BLaER1 treated with 17β-estradiol and CSF1 and Interleukin-3, amounts not matched to agents 10 nM and 100 nM (cell line): ENCODE results near the gene TTR.

ENCODE experiments used
- H3K27ac ChIP-seq, 11 experiments: shearing (Covaris generic); formaldehyde crosslinking; 2 replicates each; pipeline ENCODE4 v1.8.1; 2022
- H3K27me3 ChIP-seq, 11 experiments: shearing (Covaris generic); formaldehyde crosslinking; 2 replicates each; pipeline ENCODE4 v1.8.1; 2022
- H3K36me3 ChIP-seq, 11 experiments: shearing (Covaris generic); formaldehyde crosslinking; 2 replicates each; pipeline ENCODE4 v1.8.1; 2022
- H3K4me1 ChIP-seq, 10 experiments: shearing (Covaris generic); formaldehyde crosslinking; 2 replicates each; pipeline ENCODE4 v1.8.1; 2022
- H3K4me2 ChIP-seq, 11 experiments: shearing (Covaris generic); formaldehyde crosslinking; 2 replicates each; pipeline ENCODE4 v1.8.1; 2022
- H3K4me3 ChIP-seq, 10 experiments: shearing (Covaris generic); formaldehyde crosslinking; 2 replicates each; pipeline ENCODE4 v1.8.1; 2022
- H3K9ac ChIP-seq, 11 experiments: shearing (Covaris generic); formaldehyde crosslinking; 2 replicates each; pipeline ENCODE4 v1.8.1; 2022
- H3K9me3 ChIP-seq, 11 experiments: shearing (Covaris generic); formaldehyde crosslinking; replicated peaks in 1 of 11; 2 replicates each; pipeline ENCODE4 v1.8.1; 2022
- H4K20me1 ChIP-seq, 11 experiments: shearing (Covaris generic); formaldehyde crosslinking; 2 replicates each; pipeline ENCODE4 v1.8.1; 2022
- Cebpa-rat ChIP-seq, 11 experiments: shearing (Covaris generic); IDR thresholded peaks; 2 replicates each; pipeline ENCODE4 v1.8.1; 2022

Gene TTR

GRCh38 chr18:31624892-31625640 lies 33.4 kb downstream of the TTR start:
- Histone ChIP-seq H3K9ac (no peak overlapping the region), H3K27me3 (no peaks in the 10 kb centered on the region), H3K4me1 (peaks cover under 1 to 1% (median 1%) of the 10 kb centered on the region in 10 experiments; a peak in 18 of 20 replicates), H3K36me3 (peaks cover 0 to 8% (median 0%) of the 10 kb centered on the region in 11 experiments; a peak in 2 of 22 replicates), H4K20me1 (no peaks in the 10 kb centered on the region), H3K9me3 (peaks cover 0 to 5% (median 0%) of the 10 kb centered on the region in 11 experiments; a peak in 1 of 22 replicates), H3K27ac (no peak overlapping the region), H3K4me3 (no peak overlapping the region), H3K4me2 (no peak overlapping the region)
- TF ChIP-seq Cebpa-rat (IDR thresholded peaks at IDR 0.05), result no peak

GRCh38 chr18:31626409-31626808 lies 34.7 kb downstream of the TTR start:
- H3K36me3 ChIP-seq, result peaks cover 0 to 8% (median 0%) of the 10 kb centered on the region in 11 experiments; a peak in 2 of 22 replicates
- H3K27me3 ChIP-seq, result no peaks in the 10 kb centered on the region
- no peak overlapping the region for H3K4me2 ChIP-seq
- no peak overlapping the region for H3K27ac ChIP-seq
- H3K9ac ChIP-seq, result no peak overlapping the region
- no peak for TF ChIP-seq Cebpa-rat (IDR thresholded peaks at IDR 0.05)
- H3K4me1 ChIP-seq, result peaks cover 11 to 13% (median 13%) of the 10 kb centered on the region in 10 experiments
- H3K9me3 ChIP-seq, result peaks cover 0 to 5% (median 0%) of the 10 kb centered on the region in 11 experiments; a peak in 1 of 22 replicates
- no peak overlapping the region for H3K4me3 ChIP-seq
- no peaks in the 10 kb centered on the region for H4K20me1 ChIP-seq

GRCh38 chr18:31630549-31630948 lies 38.9 kb downstream of the TTR start:
- H4K20me1 ChIP-seq, result no peaks in the 10 kb centered on the region
- no peaks in the 10 kb centered on the region for H3K27me3 ChIP-seq
- peaks cover 0 to 5% (median 0%) of the 10 kb centered on the region in 11 experiments; a peak in 2 of 22 replicates for H3K9me3 ChIP-seq
- H3K36me3 ChIP-seq, result peaks cover 0 to 8% (median 0%) of the 10 kb centered on the region in 11 experiments; a peak in 2 of 22 replicates
- H3K4me1 ChIP-seq, result peaks cover 27 to 41% (median 35%) of the 10 kb centered on the region in 10 experiments
- H3K4me2 ChIP-seq, result peak overlapping the region; percentile 48 to 80 (median 68)
- TF ChIP-seq Cebpa-rat (IDR thresholded peaks at IDR 0.05), result no peak
- peak overlapping the region in 5 of 11 experiments; percentile 25 to 60 (median 33); a peak in 6 of 22 replicates for H3K27ac ChIP-seq
- H3K4me3 ChIP-seq, result no peak overlapping the region
- no peak overlapping the region for H3K9ac ChIP-seq

- H3K4me2 ChIP-seq, result no peak overlapping the region; a peak in 1 of 22 replicates
- H3K36me3 ChIP-seq, result peaks cover 0 to 9% (median under 1%) of the 10 kb centered on the region in 11 experiments; a peak in 11 of 22 replicates
- peaks cover 3 to 11% (median 4%) of the 10 kb centered on the region in 11 experiments; a peak in 18 of 22 replicates for H3K9me3 ChIP-seq
- peaks cover 27 to 41% (median 35%) of the 10 kb centered on the region in 10 experiments for H3K4me1 ChIP-seq
- H4K20me1 ChIP-seq, result no peaks in the 10 kb centered on the region
- TF ChIP-seq Cebpa-rat (IDR thresholded peaks at IDR 0.05), result no peak
- H3K4me3 ChIP-seq, result no peak overlapping the region
- H3K9ac ChIP-seq, result no peak overlapping the region
- no peaks in the 10 kb centered on the region for H3K27me3 ChIP-seq
- no peak overlapping the region for H3K27ac ChIP-seq
Observed at GRCh38 chr18:31631526-31631925, 39.8 kb downstream of the TTR start.

- peaks cover 8 to 18% (median 11%) of the 10 kb centered on the region in 11 experiments; a peak in 18 of 22 replicates for H3K9me3 ChIP-seq
- H3K4me2 ChIP-seq, result no peak overlapping the region
- H3K36me3 ChIP-seq, result peaks cover 0 to 13% (median 7%) of the 10 kb centered on the region in 11 experiments; a peak in 12 of 22 replicates
- no peaks in the 10 kb centered on the region for H3K27me3 ChIP-seq
- no peaks in the 10 kb centered on the region for H4K20me1 ChIP-seq
- H3K4me1 ChIP-seq, result peaks cover 27 to 41% (median 35%) of the 10 kb centered on the region in 10 experiments
- H3K27ac ChIP-seq, result no peak overlapping the region
- H3K9ac ChIP-seq, result no peak overlapping the region
- no peak overlapping the region for H3K4me3 ChIP-seq
- TF ChIP-seq Cebpa-rat (IDR thresholded peaks at IDR 0.05), result no peak
Observed at GRCh38 chr18:31632356-31632755, 40.7 kb downstream of the TTR start.

GRCh38 chr18:31633392-31634330 lies 42.0 kb downstream of the TTR start:
- no peaks in the 10 kb centered on the region for H4K20me1 ChIP-seq
- H3K9ac ChIP-seq, result peak overlapping the region in 1 of 11 experiments; percentile 39; a peak in 2 of 22 replicates
- H3K9me3 ChIP-seq, result peaks cover 8 to 25% (median 13%) of the 10 kb centered on the region in 11 experiments; a peak in 18 of 22 replicates
- peak overlapping the region in 6 of 11 experiments; percentile 10 to 60 (median 35); a peak in 8 of 22 replicates for H3K27ac ChIP-seq
- H3K4me1 ChIP-seq, result peaks cover 27 to 41% (median 35%) of the 10 kb centered on the region in 10 experiments
- H3K36me3 ChIP-seq, result peaks cover 0 to 23% (median 7%) of the 10 kb centered on the region in 11 experiments; a peak in 12 of 22 replicates
- H3K4me2 ChIP-seq, result peak overlapping the region; percentile 26 to 85 (median 65)
- no peak for TF ChIP-seq Cebpa-rat (IDR thresholded peaks at IDR 0.05)
- H3K4me3 ChIP-seq, result 0 out of 20 replicates have a peak overlapping the region, but pooled peaks of 1 of the 10 experiments have one; percentile 2
- H3K27me3 ChIP-seq, result no peaks in the 10 kb centered on the region

GRCh38 chr18:31634331-31634713 lies 42.6 kb downstream of the TTR start:
- Histone ChIP-seq H3K4me1 (peaks cover 27 to 41% (median 35%) of the 10 kb centered on the region in 10 experiments), H3K4me3 (0 out of 20 replicates have a peak overlapping the region, but pooled peaks of 1 of the 10 experiments have one; percentile 2), H3K36me3 (peaks cover 0 to 25% (median 7%) of the 10 kb centered on the region in 11 experiments; a peak in 12 of 22 replicates), H3K9ac (no peak overlapping the region; a peak in 1 of 22 replicates), H3K9me3 (peaks cover 8 to 25% (median 13%) of the 10 kb centered on the region in 11 experiments; a peak in 18 of 22 replicates), H3K27me3 (no peaks in the 10 kb centered on the region), H4K20me1 (no peaks in the 10 kb centered on the region), H3K4me2 (peak overlapping the region; percentile 26 to 85 (median 65); a peak in 21 of 22 replicates), H3K27ac (peak overlapping the region in 6 of 11 experiments; percentile 18 to 60 (median 39); a peak in 10 of 22 replicates)
- TF ChIP-seq Cebpa-rat (IDR thresholded peaks at IDR 0.05), result no peak

GRCh38 chr18:31636387-31636786 lies 44.7 kb downstream of the TTR start:
- H3K36me3 ChIP-seq, result peaks cover 0 to 25% (median 7%) of the 10 kb centered on the region in 11 experiments; a peak in 12 of 22 replicates
- no peak overlapping the region for H3K4me2 ChIP-seq
- no peak overlapping the region for H3K27ac ChIP-seq
- H3K9ac ChIP-seq, result no peak overlapping the region
- H3K27me3 ChIP-seq, result no peaks in the 10 kb centered on the region
- H4K20me1 ChIP-seq, result no peaks in the 10 kb centered on the region
- no peak overlapping the region for H3K4me3 ChIP-seq
- H3K4me1 ChIP-seq, result peaks cover 14 to 28% (median 23%) of the 10 kb centered on the region in 10 experiments
- peaks cover 8 to 25% (median 13%) of the 10 kb centered on the region in 11 experiments; a peak in 18 of 22 replicates for H3K9me3 ChIP-seq
- no peak for TF ChIP-seq Cebpa-rat (IDR thresholded peaks at IDR 0.05)
